GM18502 (cell line): ENCODE measurements around the gene ERN1.

ENCODE experiments used
- ATAC-seq: cut with Tn5 transposase; IDR thresholded peaks from one replicate; pipeline ENCODE4 v1.9.1; 2021; ENCODE audit warnings: mild to moderate bottlenecking; ENCODE audit not compliant: unreplicated experiment, poor library complexity

The ERN1 gene

DNA sequence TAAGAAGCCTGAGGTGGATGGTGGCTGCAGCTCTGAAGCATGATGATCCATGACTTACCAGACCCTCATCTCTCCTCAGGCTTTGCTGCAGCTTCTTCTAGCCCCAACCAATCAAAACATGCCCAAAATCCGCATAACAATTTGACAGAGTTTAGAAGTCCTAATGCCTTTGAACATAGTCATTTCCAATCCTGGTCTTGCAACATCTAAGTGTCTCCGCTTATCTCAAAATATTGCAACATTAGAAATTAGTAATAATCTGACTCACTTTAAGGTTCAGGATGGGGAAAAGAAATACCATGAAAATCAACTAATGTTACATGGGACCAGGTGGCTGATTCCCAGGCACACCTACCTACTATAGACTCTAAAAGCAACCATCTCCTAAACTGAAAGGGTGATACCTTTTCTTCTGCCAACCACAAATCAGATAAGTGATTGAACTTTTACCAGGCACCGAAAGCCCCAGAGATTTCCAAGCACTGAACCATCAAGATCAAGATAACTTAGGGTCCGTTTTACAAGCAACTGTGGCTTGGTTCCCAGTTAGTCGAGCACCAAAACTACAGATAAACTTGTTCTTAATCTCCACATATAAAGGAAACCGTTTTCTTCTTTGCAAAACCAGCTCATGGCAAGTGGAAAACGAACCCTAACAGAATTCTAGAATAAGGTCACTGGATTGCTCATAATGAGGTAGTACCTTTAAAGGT, 14.0 kb downstream of the ERN1 start:
- ATAC-seq, result no peak

DNA sequence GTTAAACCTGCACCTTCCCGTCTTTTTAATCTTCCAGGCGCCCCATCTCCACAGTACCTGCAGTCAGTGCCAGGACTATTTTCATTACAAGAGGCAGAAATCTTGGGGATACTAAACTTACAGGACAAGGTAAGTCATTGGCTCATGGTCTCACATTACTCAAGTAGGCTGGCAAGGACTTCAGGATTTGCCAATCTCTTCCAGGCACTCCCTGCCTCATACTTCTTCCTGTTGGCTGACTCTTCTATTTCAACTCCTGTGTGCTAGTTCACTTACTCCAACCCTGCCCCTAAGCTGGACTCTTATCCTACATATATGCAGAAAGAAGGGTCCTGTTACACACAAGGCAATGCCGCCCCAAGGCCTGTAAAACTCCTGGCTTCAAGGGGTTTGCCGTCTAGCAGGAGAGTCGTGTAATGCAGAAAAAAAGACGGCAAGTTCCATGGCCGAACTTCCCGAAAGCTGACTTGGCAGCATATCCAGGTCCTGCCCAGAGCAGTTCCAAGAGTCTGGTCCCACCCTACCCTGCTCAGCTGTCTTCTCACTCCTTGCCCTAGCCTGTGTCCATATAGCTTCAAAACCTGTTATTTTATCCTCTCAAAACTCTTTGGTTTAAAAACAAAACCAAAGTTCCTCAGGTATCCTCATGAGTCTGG, 14.8 kb downstream of the ERN1 start:
- no peak for ATAC-seq

GRCh38 chr17:64113006-64113405, 16.9 kb downstream of the ERN1 start:
- no peak for ATAC-seq

GRCh38 chr17:64111831-64112230, 18.1 kb downstream of the ERN1 start:
- no peak for ATAC-seq

GRCh38 chr17:64110379-64111152, 19.4 kb downstream of the ERN1 start:
- ATAC-seq, result no peak

DNA sequence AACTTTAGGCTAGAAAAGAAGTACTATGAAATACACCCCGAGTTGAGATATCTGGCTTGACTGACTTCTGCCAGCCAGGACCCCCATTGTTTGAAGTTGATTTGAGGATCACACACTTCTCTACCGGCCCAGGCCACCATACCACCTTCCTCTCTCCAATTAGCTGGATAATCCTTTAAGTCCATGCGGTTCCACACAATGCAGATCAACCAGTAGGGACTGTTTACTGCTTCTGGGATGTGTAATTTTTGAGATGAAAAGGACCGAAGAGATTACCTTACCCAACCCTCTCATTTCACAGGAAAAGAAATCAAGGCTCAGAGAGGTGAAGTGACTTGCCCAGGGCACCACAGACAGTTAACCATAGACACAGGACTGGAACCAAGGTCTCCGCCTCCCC, 20.5 kb downstream of the ERN1 start:
- no peak for ATAC-seq

- ATAC-seq, result no peak
Measured at GRCh38 chr17:64107500-64108236, 22.3 kb downstream of the ERN1 start.

DNA sequence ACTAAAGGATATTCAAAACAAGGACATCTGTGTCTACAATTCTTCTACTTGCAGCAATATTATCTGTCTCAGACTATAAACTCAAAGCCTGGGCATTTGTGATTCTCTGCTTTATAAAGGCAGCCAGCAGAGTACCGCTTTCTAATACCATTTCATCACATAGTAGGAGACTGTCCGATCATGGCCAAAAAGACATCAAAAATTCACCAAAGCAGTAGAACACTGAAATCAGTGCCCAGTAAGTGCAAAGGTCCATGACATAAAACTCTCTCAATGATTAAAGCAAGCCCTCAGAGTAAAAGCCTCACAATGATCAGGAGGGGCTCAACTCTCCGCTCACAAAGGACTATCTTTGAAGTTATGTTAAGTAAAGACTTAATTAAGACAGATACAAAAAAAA, 23.0 kb downstream of the ERN1 start:
- no peak for ATAC-seq

- no peak for ATAC-seq
Measured at GRCh38 chr17:64103391-64104364, 26.3 kb downstream of the ERN1 start.

- ATAC-seq, result no peak
Measured at GRCh38 chr17:64102627-64103390, 27.1 kb downstream of the ERN1 start.

DNA sequence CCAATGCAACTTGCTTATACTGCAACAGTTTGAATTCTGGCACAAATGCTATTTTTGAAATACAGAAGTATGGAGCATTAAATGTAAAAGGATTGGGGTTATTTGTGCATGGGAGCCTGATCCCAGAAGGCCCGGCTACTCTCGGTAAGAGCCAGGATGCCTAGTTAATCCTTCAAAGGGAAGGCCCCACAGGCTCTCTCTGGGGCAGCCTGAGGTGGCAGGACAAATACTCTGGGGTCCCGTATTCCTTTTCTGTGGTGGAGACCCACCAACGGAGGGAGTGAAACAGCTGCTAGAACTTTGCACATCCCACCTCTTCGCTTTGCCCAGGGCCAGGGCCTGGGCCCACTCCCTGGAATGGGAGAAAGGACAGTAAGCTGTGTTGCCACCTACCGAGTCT, 30.4 kb downstream of the ERN1 start:
- no peak for ATAC-seq

- no peak for ATAC-seq
Measured at GRCh38 chr17:64097196-64097936, 32.6 kb downstream of the ERN1 start.

GRCh38 chr17:64096037-64096436, 33.9 kb downstream of the ERN1 start:
- no peak for ATAC-seq

GRCh38 chr17:64095144-64095882, 34.6 kb downstream of the ERN1 start:
- ATAC-seq, result no peak

DNA sequence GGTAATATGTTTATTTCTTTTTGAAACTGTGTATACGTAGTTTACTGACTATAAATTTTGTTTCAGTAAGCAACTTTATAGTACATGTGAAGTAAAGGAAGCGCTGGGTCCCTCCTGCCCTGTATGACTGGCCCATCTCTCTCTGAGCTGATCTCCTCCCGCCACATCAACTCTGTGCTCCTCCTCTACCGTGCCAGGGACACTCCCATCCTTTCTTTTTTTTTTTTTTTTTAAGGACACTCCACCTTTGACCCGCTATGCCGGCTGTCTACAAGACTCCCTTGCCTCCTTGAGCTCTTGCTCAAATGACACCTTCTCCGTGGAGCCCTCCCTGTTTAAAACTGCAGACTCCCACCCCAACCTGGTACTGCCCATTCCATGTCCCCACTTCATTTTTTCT, 35.5 kb downstream of the ERN1 start:
- ATAC-seq, result no peak

GRCh38 chr17:64092952-64093451, 36.9 kb downstream of the ERN1 start:
- ATAC-seq, result no peak

GRCh38 chr17:64092113-64092512, 37.8 kb downstream of the ERN1 start:
- no peak for ATAC-seq
